Heart left ventricle (tissue), 13 donors: Measurements from ENCODE around the gene PET117.

Experiments used
- CTCF ChIP-seq, 12 donors: fragments of 200-600 bp; sonication (generic) in 4 of 12; IDR thresholded peaks; one replicate each; pipeline versions ENCODE4 v1.5.0 to v1.8.0; 2018 to 2022; ENCODE audit warnings: antibody characterized with exemption in 12 of 12, mild to moderate bottlenecking in 5 of 12
- POLR2A ChIP-seq, 2 donors: fragments of 450-650 bp; IDR thresholded peaks; one replicate each; pipeline ENCODE4 v1.6.1; 2017; ENCODE audit warnings: antibody characterized with exemption in 2 of 2, mild to moderate bottlenecking in 2 of 2, moderate library complexity in 2 of 2
- donor health status: ischemic (EF 13 %, LVEDD 7.1; RV severe dilation, severe dysfunction).
- donor health status: DM: no; HTN: yes; CAD: no.
- donor health status: DM: no; HTN: no; CAD: no.
- donor health status: ischemic (EF 25% LVEDD 6.9; RV normal size, moderate dysfunction).
- donor health status: ischemic (EF 25% LVEDD 5.7; RV mildly dilated, moderate dysfunction).
- donor health status: ischemic (EF 35%, LVEDD 5.7; RV mildly dilated, moderate dysfunction).
- donor health status: nonischemic (EF 11% LVEDD 7.7; RV severe dilation, severe dysfunction).
- donor health status: DM: yes; HTN: yes; CAD: no.
- donor health status: PGD.
- donor health status: ischemic (EF 29% LVEDD 5.4; RV normal size, mild dysfunction).
- donor health status: nonischemic (EF 23%, LVEDD 6.1; RV moderate dilation, normal function).

- TF ChIP-seq CTCF (IDR thresholded peaks at IDR 0.05) (no peak), POLR2A (IDR thresholded peaks at IDR 0.05) (no peak)
Observed at GRCh38 chr20:18187020-18187419, 49.4 kb downstream of the PET117 start.
